GM18867 (cell line): ENCODE results near the gene MARCHF11.

Source experiments
- ATAC-seq: cut with Tn5 transposase; IDR thresholded peaks from one replicate; pipeline ENCODE4 v1.9.1; 2021; ENCODE audit warnings: mild to moderate bottlenecking, moderate library complexity; ENCODE audit not compliant: unreplicated experiment

MARCHF11 gene

GRCh38 chr5:16061163-16061562 lies 118.4 kb downstream of the MARCHF11 start:
- no peak for ATAC-seq

DNA sequence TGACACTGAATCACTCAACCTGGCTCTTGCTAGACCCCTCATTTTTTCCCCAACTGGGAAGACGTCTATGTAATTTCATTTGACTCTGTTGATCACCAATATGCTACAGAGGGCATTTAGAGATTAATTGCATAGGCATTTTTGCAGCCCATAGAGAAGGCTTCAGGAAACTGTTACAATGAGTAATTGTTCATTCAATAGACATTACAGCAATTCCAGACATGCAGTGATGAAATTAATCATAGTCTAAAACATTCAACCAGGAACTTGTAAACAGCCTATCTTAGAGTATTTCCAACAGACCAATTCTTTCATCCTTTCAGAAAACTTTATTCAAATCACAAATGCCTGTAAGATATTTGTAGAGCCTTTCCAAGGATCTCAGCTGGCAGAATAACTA lies 122.3 kb downstream of the MARCHF11 start:
- ATAC-seq, result no peak

DNA sequence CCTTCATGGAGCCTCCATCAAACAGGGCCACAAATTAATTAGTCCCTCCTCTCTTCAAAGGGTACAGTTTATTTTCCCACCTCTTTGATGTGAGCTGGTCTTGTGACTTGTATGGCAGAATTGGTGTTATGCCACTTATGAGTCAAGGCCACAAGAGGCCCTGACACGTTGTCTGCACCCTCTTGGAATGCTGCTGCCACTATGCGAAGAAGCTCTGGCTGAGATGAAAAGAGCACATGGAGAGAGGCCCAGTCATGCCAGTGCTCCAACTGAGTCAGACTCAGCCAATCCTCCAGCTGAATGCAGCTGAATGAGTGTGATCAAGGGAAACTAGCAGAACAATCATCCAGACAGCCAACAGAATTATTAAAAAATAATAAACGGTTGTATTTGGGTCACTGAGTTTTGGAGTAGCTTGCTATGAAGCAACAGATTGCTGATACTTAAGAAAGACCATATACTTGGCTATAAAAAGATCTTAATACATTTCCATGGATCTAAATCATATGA lies 128.3 kb downstream of the MARCHF11 start:
- no peak for ATAC-seq

GRCh38 chr5:16050414-16050813 lies 129.2 kb downstream of the MARCHF11 start:
- ATAC-seq, result no peak

DNA sequence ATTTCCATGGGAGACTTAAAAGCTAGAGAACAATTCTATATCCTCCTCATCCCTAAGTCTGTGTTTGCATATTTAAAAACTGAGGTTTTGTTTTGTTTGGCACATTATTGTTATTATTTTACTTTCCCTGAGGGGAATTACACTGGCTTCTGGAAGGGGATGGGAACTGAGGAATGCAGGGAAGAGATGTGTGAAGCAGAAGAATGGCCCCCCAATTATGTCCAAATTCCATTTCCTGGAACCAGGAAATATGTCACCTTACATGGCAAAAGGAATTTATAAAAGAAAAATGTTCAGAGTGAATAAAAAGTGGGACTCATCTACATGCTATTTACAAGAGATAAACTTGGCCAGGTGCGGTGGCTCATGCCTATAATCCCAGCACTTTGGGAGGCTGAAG lies 129.8 kb downstream of the MARCHF11 start:
- no peak for ATAC-seq

- ATAC-seq, result no peak
Observed at GRCh38 chr5:16048132-16048531, 131.5 kb downstream of the MARCHF11 start.

DNA sequence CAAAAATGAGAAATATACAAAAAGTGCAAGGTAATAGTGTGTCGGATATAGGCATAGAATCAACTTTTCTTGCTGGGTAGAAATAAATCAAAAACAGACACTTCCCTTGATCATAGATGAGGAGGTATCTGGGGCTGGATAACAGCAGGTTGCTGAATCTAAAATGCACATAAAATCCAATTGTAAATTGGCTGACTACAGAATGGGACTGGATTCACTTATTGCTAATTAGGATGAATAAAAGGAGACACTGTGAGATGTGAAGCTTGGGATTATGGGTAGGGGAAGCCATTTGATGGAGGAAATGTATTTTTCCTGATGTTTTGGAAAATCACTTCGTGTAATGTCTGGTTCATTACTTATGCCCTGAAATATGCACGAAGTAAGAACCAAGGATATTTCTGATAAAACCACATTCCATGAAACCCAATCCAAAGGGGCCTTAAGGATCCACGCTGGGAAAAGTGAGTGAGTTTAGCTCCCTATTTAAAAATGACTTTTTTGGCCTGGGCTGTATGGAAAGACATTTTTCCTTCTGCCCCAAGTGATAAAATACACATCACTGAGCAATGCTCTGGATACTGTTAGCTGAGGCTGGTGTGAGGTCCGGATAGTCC lies 136.1 kb downstream of the MARCHF11 start:
- ATAC-seq, result no peak

DNA sequence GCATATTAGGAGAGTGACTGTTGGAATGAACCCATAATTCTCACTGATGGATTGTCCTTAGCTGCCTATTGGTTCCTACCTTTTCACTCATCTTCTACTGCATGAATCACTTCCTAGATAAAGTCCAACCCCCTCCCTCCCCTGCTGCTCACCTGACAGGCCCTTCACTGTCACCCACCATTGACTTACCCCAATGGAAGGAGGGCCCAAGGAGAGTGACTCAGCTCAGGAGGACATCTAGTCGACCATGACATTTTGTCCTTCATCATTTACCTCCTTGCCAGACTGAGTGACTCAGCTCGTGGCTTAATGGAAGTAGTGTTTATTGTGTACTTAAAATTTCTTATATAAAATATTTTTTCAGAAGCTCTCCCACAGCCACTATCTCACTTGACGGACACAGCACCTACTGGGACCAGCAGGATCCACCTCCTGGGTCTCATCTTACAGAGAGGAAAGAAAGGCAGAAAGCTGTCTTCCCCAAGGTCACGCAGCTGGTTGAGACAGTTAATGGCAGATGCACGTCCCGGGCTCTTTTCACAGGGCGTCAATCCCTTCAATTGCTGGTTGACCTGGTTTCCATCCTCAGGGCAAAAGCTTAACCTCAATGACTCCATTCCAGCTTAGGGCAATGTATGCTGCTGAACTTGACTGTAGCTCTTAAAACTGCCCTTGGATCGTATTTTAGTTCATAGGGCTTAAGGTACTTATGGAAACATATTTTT lies 142.3 kb downstream of the MARCHF11 start:
- ATAC-seq, result no peak

DNA sequence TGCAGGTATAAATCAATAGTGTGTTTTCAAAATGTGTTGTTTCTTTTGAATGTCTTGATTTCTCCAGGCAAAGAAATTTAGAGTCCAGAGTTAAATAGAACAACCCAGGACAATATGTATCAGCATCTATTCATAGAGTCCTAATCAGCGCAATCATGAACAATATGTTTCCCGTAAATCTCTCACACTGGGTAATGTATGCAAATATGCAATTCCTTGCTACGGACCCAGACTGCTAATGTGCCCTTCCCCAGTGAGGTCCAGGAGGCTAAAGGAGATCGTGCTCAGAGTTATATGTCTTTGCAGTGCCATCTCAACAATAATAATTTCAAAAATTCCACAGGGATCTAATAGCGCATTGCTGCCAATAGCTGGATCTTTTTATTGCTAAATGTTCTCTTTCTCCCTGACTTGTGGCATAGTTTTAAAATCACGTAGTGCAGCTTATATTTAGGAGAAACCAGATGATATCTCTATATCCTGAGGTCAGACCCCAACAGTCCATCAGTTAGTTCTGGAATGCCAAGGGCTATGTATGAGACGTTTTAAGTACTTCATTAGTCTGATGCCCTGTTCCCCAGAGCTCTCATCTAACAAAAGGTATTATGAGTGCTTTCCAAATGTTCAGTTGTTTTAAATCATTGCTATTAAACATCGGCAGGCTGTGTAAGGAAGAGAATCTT lies 145.1 kb downstream of the MARCHF11 start:
- no peak for ATAC-seq

- ATAC-seq, result no peak
Observed at GRCh38 chr5:16033187-16033925, 146.2 kb downstream of the MARCHF11 start.

DNA sequence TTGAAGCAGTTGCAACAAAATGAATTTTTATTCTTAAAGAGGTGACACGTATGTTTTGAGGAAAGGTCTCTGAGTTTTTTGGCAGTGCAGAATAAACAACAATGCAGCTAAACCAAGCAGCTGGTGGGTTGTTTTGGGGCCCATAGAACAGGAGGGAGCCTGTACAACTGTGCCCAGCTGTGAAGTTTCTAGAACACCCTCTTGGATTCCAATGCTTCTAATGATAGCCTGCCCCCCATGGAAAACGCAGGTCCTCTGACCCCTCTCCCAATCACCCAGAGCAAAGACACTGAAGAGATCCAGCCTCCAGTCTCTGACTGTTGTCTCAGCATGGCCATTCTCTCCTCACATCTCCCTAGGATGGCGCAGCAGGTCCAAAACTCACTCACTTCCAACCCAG lies 150.9 kb downstream of the MARCHF11 start:
- ATAC-seq, result no peak

- no peak for ATAC-seq
Observed at GRCh38 chr5:16025681-16026080, 153.9 kb downstream of the MARCHF11 start.

- ATAC-seq, result no peak
Observed at GRCh38 chr5:16018970-16019369, 160.6 kb downstream of the MARCHF11 start.

DNA sequence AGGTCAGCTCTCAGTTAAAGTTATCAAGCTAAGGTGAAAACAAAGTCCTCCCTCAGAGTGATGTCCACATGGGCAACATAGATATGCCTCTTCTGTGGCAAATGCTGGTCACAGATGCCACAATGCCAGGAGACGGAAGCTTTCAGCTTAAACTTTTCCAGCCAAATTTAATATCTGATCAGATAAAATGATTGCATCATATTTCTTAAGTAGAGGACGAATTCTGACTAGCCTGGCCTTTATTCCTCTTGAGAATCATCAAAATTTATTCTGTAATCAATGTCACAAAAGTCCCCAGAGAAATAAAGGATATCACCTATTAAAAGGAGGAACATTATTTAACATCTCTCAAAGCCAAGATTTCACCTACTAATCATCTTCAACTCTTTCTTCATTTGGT lies 161.9 kb downstream of the MARCHF11 start:
- ATAC-seq, result no peak
